ENCODE results near the gene PAX8. TPM values are rescaled to one million over a fixed set of nuclear protein-coding genes. Genes with fewer than 3 reads are reported as not detected.

The PAX8 gene
- total RNA-seq, 2 donors from 2014 or later = 1.1 to 1.9 TPM

- H3K9ac ChIP-seq (ENCODE audit: low read depth in 2 of 2, low read length in 2 of 2) = no peak overlapping the region
Measured at GRCh38 chr2:113180131-113180946, 98.4 kb downstream of the PAX8 start.

GRCh38 chr2:113179446-113180045, 99.2 kb downstream of the PAX8 start:
- intact Hi-C loops (cut with DNase I) = no loop called here
- H3K4me1 ChIP-seq = no peaks in the 10 kb centered on the region
- no peaks in the 10 kb centered on the region for H3K36me3 ChIP-seq
- H3K9ac ChIP-seq (ENCODE audit: low read depth in 2 of 2, low read length in 2 of 2) = no peak overlapping the region
- DNase-seq = no peak
- no peak overlapping the region for H3K4me3 ChIP-seq
- H3K27me3 ChIP-seq = no peaks in the 10 kb centered on the region
- TF ChIP-seq CTCF (IDR thresholded peaks at IDR 0.05) = no peak
- no peaks in the 10 kb centered on the region for H3K9me3 ChIP-seq
- H3K27ac ChIP-seq = no peak overlapping the region

More at GRCh38 chr2:113180131-113180946, 98.4 kb downstream of the PAX8 start:
- H3K4me1 ChIP-seq = no peaks in the 10 kb centered on the region
- H3K9me3 ChIP-seq = no peaks in the 10 kb centered on the region
- no peaks in the 10 kb centered on the region for H3K27me3 ChIP-seq
- H3K36me3 ChIP-seq = no peaks in the 10 kb centered on the region
- intact Hi-C loops (cut with DNase I) = no loop called here
- DNase-seq = no peak
- no peak overlapping the region for H3K4me3 ChIP-seq
- H3K27ac ChIP-seq = no peak overlapping the region
- TF ChIP-seq CTCF (IDR thresholded peaks at IDR 0.05) = no peak

GRCh38 chr2:113178891-113179290, 99.8 kb downstream of the PAX8 start:
- Histone ChIP-seq H3K4me1 (no peaks in the 10 kb centered on the region), H3K36me3 (no peaks in the 10 kb centered on the region), H3K9ac (ENCODE audit: low read depth in 2 of 2, low read length in 2 of 2) (no peak overlapping the region), H3K27ac (no peak overlapping the region), H3K4me3 (no peak overlapping the region), H3K9me3 (no peaks in the 10 kb centered on the region), H3K27me3 (no peaks in the 10 kb centered on the region)
- no peak for DNase-seq
- intact Hi-C loops (cut with DNase I) = no loop called here
- no peak for TF ChIP-seq CTCF (IDR thresholded peaks at IDR 0.05)

- no peak for DNase-seq
- intact Hi-C loops (cut with DNase I) = no loop called here
- H3K27me3 ChIP-seq = no peaks in the 10 kb centered on the region
- no peak overlapping the region for H3K27ac ChIP-seq
- no peak overlapping the region for H3K9ac ChIP-seq (ENCODE audit: low read depth in 2 of 2, low read length in 2 of 2)
- H3K4me3 ChIP-seq = no peak overlapping the region
- no peaks in the 10 kb centered on the region for H3K36me3 ChIP-seq
- H3K9me3 ChIP-seq = no peaks in the 10 kb centered on the region
- TF ChIP-seq CTCF (IDR thresholded peaks at IDR 0.05) = no peak
- H3K4me1 ChIP-seq = no peaks in the 10 kb centered on the region
Measured at GRCh38 chr2:113178069-113178746, 100.5 kb downstream of the PAX8 start.

GRCh38 chr2:113176696-113177355, 101.9 kb downstream of the PAX8 start:
- Histone ChIP-seq H3K9ac (ENCODE audit: low read depth in 2 of 2, low read length in 2 of 2) (no peak overlapping the region), H3K4me3 (no peak overlapping the region), H3K27me3 (no peaks in the 10 kb centered on the region), H3K27ac (no peak overlapping the region), H3K4me1 (no peaks in the 10 kb centered on the region), H3K36me3 (no peaks in the 10 kb centered on the region), H3K9me3 (no peaks in the 10 kb centered on the region)
- intact Hi-C loops (cut with DNase I) = no loop called here
- DNase-seq = no peak
- no peak for TF ChIP-seq CTCF (IDR thresholded peaks at IDR 0.05)
